ENCODE data around the gene MCU.
"Not testable (repeated sequence)": the region's sequence is repeated elsewhere in the genome, so short reads cannot be mapped to it uniquely, and the experiment has no call there.

The MCU gene

DNA sequence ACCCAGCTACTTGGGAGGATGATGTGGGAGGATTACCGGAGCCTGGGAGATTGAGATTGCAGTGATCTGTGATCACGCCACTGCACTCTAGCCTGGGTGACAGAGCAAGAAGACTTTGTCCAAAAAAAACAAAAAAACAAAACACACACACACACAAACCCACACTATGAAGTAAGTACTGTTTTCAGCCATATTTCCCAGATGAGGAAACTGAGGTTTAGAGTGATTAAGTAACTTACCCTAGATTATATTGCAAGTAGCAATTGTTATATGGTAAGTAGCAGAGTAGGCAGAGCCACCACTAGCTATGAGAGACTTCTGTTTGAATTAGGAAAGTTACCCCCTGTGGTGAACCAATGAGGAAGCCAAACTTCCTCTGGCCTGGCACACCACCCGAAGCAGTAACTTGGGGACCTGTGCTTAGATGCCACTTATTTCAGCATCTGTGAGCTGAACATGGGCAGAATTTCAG is 61.9 kb downstream of the MCU start:
- H3K36me3 Mint-ChIP-seq (ENCODE audit: low read depth), result no peaks in the 10 kb centered on the region
- H3K27ac Mint-ChIP-seq, result no peak overlapping the region
- H3K4me1 Mint-ChIP-seq, result peaks cover 10% of the 10 kb centered on the region
- no peaks in the 10 kb centered on the region for H3K9me3 Mint-ChIP-seq
- DNase-seq, result no peak
- H3K4me3 Mint-ChIP-seq, result no peak overlapping the region
- no peak for ATAC-seq
- no peaks in the 10 kb centered on the region for H3K27me3 Mint-ChIP-seq

DNA sequence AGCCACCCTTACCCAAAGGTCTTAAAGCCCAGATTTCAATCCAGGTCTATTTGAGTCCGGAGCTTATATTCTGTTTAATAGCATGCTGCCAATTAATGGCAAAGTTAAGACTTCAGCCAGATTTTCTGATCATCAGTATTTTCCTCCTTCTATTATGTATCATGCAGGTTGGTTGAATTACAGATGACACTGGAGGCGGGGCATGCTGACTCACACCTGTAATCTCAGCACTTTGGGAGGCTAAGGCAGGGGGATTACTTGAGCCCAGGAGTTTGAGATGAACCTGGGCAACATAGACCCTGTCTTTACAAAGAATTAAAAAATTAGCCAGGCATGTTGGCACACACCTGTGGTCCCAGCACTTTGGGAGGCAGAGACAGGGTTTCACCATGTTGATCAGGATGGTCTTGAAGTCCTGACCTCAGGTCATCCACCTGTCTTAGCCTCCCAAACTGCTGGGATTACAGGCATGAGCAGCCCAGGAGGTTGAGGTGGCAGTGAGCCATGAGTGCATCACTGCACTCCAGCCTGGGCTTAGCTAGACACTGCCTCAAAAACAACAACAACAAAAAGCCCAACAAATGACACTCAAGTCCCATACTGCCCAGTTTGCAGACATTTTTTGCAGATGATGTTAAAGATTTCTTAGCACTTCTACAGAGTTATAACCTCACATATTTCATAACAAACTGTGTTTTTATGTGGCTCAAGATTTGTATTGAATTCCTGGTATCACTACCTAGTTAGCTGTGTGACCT is 62.5 kb downstream of the MCU start:
- no peak overlapping the region for H3K27ac Mint-ChIP-seq
- no peak overlapping the region for H3K4me3 Mint-ChIP-seq
- DNase-seq, result no peak

DNA sequence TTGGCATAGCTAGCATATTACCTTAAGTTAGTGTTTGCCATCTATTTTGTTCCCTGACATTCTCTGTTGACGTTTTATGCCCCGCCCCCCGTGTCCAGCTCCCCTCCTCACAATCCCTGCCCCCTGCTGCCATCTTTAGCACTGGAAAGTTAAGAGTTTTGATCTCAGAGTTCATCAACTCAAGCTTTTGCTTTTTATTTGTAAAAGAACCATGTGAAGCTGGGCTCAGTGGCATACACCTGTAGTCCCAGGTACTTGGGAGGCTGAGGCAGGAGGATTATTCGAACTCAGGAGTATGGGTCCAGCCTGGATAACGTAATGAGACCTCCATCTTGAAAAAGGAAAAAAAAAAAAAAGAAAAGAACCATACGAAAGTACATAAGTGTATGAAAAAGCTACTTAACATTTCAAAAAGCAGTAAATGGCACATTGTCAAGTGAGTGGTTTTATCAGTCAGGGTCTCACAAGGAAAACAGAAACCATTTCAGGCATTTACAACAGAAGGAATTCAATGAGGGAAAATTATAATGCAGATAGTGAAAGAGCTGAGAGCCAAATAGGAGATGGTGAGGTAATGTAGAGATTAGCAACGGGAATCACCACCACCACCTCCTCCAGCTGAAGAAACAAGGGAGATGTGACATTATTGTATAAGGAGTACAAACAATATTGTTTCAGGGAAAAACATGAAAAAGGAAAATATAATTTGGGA is 64.9 kb downstream of the MCU start:
- no peaks in the 10 kb centered on the region for H3K27me3 Mint-ChIP-seq
- DNase-seq (no peak), ATAC-seq (no peak)
- no peak overlapping the region for H3K4me3 Mint-ChIP-seq
- H3K27ac Mint-ChIP-seq, result no peak overlapping the region
- no peaks in the 10 kb centered on the region for H3K9me3 Mint-ChIP-seq
- H3K36me3 Mint-ChIP-seq (ENCODE audit: low read depth), result no peaks in the 10 kb centered on the region
- peaks cover 10% of the 10 kb centered on the region for H3K4me1 Mint-ChIP-seq

More for the DNA sequence above, 62.5 kb downstream of the MCU start:
- H3K36me3 Mint-ChIP-seq (ENCODE audit: low read depth), result no peaks in the 10 kb centered on the region
- H3K9me3 Mint-ChIP-seq, result no peaks in the 10 kb centered on the region
- H3K27me3 Mint-ChIP-seq, result no peaks in the 10 kb centered on the region
- no peak for ATAC-seq
- peaks cover 10% of the 10 kb centered on the region for H3K4me1 Mint-ChIP-seq

DNA sequence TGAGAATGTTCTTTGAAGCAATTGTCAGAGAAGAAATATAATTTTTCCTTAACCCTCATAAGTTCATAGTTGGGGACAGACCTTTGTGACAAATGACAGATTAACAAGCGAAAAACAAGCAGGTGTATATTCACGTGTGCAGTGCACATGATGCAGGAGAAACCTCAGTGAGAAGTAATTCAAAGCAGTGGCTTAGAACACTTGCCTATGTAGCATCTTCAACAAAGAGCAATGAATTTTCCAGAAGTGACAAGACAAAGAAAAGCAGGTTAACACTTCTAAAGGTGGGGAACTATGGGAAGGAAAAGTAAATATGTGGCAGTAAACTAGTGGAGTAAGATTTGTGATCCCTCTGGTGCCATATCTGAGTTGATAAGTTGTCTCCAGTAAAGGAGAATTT is 65.8 kb downstream of the MCU start:
- no peak for DNase-seq
- Mint-ChIP-seq H3K9me3 (no peaks in the 10 kb centered on the region), H3K27ac (no peak overlapping the region), H3K4me1 (peaks cover 10% of the 10 kb centered on the region), H3K36me3 (ENCODE audit: low read depth) (peaks cover 1% of the 10 kb centered on the region), H3K4me3 (no peak overlapping the region), H3K27me3 (no peaks in the 10 kb centered on the region)
- no peak for ATAC-seq

DNA sequence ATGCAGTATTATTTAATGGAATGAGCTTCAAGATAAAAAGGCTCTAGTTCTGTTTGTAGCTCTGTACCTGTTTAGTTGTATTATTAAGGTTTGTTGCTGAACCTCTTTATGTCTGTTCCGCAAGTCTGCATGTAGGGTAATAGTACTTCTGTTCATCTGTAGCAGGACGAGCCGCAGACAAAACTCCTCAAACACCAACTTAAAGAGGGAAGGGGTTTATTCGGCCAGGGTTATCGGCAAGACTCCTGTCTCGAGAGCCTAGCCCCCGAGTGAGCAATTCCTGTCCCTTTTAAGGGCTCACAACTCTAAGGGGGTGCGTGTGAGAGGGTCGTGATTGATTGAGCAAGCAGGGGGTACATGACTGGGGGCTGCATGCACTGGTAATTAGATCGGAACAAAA is 67.0 kb downstream of the MCU start:
- H3K36me3 Mint-ChIP-seq (ENCODE audit: low read depth); DNase-seq: not testable (repeated sequence)

DNA sequence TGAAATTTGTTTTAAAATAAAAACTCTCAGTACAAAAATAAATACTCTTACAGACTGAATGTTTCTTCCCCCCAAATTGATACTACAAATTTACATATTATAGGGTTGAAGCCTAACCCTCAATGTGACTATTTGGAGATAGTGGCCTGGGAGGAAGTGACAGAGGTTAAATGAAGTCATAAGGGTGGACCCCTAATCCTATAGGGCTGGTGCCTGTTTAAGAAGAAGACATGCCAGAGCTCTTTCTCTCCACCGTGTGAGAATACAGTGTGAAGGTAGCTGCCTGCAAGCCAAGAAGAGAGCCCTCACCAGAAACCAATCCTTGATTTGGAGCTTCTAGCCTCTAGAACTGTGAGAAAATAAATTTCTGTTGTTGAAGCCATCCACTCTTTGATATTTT is 67.6 kb downstream of the MCU start:
- Mint-ChIP-seq H3K27ac (no peak overlapping the region), H3K4me1 (no peaks in the 10 kb centered on the region), H3K4me3 (no peak overlapping the region), H3K9me3 (no peaks in the 10 kb centered on the region), H3K27me3 (no peaks in the 10 kb centered on the region), H3K36me3 (ENCODE audit: low read depth) (peaks cover 7% of the 10 kb centered on the region)
- no peak for ATAC-seq
- DNase-seq, result no peak

More for the DNA sequence above, 67.0 kb downstream of the MCU start:
- H3K27ac Mint-ChIP-seq, H3K4me3 Mint-ChIP-seq, H3K27me3 Mint-ChIP-seq, H3K4me1 Mint-ChIP-seq, ATAC-seq, H3K9me3 Mint-ChIP-seq: not testable (repeated sequence)

DNA sequence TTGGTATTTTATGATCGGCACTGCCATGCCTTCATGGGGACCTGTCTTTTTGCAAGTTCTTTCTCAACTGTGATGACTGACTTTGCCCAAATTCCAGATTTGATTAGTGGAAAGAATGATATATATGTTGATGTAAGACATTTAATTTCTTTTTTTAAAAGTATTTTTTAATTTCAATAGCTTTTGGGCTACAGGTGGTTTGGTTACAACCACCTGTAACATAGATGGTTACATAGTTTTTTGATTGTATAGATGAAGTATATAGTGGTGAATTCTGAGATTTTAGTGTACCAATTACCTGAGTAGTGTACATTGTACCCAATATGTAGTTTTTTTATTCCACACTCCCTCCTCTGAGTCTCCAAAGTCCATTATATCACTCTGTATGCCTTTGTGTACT is 69.6 kb downstream of the MCU start:
- no peak for ATAC-seq
- no peaks in the 10 kb centered on the region for H3K27me3 Mint-ChIP-seq
- H3K36me3 Mint-ChIP-seq (ENCODE audit: low read depth), result peaks cover 15% of the 10 kb centered on the region
- H3K9me3 Mint-ChIP-seq, result peaks cover 2% of the 10 kb centered on the region
- no peaks in the 10 kb centered on the region for H3K4me1 Mint-ChIP-seq
- no peak for DNase-seq
- H3K27ac Mint-ChIP-seq, result no peak overlapping the region
- no peak overlapping the region for H3K4me3 Mint-ChIP-seq

DNA sequence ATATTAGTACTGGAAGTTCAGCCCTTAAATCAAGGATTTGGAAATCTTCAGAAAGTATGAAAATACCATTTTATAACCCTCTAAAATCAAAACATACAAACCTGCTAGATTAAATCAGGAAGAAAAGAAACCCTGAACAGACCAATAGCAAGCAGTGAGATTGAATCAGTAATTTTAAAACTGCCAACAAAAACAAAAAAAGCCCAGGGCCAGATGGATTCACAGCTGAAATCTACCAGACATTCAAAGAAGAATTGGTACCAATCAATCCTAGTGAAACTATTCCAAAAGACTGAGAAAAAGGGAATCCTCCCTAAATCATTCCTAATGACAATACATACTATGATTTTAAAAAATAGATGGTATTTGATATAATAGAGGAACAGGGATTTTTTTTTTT is 70.1 kb downstream of the MCU start:
- peaks cover 4% of the 10 kb centered on the region for H3K9me3 Mint-ChIP-seq
- ATAC-seq (no peak), DNase-seq (no peak)
- H3K4me1 Mint-ChIP-seq, result no peaks in the 10 kb centered on the region
- H3K4me3 Mint-ChIP-seq, result no peak overlapping the region
- H3K36me3 Mint-ChIP-seq (ENCODE audit: low read depth), result peaks cover 18% of the 10 kb centered on the region
- H3K27me3 Mint-ChIP-seq, result no peaks in the 10 kb centered on the region
- H3K27ac Mint-ChIP-seq, result no peak overlapping the region

DNA sequence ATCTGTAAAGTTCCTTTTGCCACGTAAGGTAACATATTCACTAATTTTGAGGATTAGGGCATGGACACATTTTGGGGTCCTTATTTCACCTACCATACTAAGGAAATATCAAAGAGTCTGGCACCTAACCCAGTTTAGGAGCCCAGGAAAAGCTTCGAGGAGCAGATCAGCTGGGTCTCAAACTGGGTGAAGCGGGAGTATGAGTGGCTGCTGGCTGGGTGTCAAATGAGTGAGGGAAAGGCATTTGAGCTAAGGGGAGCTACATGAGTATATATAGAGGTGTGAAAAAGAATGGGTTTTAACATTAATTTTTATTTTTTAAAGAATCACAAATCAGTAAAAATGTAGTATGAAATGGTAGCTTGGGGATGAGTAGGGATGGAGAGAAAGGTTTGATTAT is 71.3 kb downstream of the MCU start:
- no peak for ATAC-seq
- no peak for DNase-seq
- Mint-ChIP-seq H3K4me1 (no peaks in the 10 kb centered on the region), H3K27ac (no peak overlapping the region), H3K36me3 (ENCODE audit: low read depth) (peaks cover 25% of the 10 kb centered on the region), H3K27me3 (no peaks in the 10 kb centered on the region), H3K9me3 (peaks cover 13% of the 10 kb centered on the region), H3K4me3 (no peak overlapping the region)

DNA sequence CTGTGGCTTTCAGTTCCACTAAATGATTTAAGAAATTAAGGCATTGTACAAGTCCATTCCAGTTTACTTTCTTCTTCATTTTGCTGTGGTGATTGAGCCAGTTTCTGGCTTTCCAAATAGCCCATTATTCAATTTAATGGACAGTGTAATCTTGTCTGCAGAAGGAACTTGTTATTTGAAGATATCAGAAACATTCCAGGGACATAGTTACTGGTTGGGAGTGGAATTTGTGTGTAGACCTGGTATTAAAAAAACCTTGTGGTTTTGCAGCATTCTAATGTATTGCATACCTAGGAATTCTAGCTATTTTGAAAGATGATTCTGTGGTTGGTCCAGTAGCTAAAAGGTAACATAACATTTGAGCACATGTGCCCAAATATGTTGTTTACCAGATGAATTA is 72.2 kb downstream of the MCU start:
- no peak overlapping the region for H3K4me3 Mint-ChIP-seq
- peaks cover 27% of the 10 kb centered on the region for H3K36me3 Mint-ChIP-seq (ENCODE audit: low read depth)
- H3K9me3 Mint-ChIP-seq, result peaks cover 17% of the 10 kb centered on the region
- no peak overlapping the region for H3K27ac Mint-ChIP-seq
- ATAC-seq (no peak), DNase-seq (no peak)
- no peaks in the 10 kb centered on the region for H3K4me1 Mint-ChIP-seq
- H3K27me3 Mint-ChIP-seq, result no peaks in the 10 kb centered on the region

DNA sequence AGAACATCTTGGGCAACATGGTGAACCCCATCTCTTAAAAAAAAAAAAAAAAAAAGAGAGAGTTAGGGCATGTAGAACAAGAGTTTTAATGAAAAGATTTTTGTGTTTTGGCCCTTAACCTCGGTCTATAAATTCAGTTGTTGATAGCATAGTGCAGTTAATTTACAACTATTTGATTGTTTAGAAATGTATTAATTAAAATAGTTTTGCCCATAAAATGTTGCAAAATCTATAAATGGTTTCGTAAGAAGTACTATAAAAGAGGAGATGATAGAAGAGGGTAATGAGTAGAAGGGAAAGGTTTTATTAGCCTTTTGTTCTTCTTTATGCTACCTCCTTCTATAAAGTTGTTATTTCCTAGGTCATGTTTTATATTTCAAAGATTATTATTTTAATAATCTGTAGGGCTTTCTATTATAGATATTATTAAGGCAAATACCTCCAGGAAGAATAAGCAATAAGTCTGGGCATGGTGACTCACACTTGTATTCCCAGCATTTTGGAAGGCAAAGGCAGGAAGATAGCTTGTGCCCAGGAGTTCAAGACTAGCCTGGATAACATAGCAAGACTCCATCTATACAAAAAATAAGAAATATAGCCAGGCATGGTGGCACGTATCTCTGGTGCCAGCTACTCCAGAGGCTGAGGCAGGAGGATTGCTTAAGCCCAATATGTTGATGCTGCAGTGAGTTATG is 73.3 kb downstream of the MCU start:
- H3K9me3 Mint-ChIP-seq, result peaks cover 26% of the 10 kb centered on the region
- ATAC-seq, result no peak
- H3K4me3 Mint-ChIP-seq, result no peak overlapping the region
- peaks cover 36% of the 10 kb centered on the region for H3K36me3 Mint-ChIP-seq (ENCODE audit: low read depth)
- no peak overlapping the region for H3K27ac Mint-ChIP-seq
- H3K27me3 Mint-ChIP-seq, result no peaks in the 10 kb centered on the region
- no peak for DNase-seq
- no peaks in the 10 kb centered on the region for H3K4me1 Mint-ChIP-seq

DNA sequence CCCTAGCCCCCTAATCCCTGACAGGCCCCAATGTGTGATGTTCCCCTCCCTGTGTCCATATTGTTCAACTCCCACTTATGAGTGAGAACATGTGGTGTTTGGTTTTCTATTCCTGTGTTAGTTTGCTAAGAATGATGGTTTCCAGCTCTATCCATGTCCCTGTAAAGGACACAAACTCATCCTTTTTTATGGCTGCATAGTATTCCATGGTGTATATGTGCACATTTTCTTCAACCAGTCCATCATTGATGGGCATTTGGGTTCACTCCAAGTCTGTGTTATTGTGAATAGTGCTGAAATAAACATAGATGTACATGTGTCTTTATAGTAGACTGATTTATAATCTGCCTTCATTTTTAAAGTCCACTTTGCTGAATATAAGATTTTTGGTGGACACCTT is 79.3 kb downstream of the MCU start:
- not testable (repeated sequence) for ATAC-seq, H3K4me1 Mint-ChIP-seq, H3K27me3 Mint-ChIP-seq, H3K4me3 Mint-ChIP-seq, DNase-seq, H3K27ac Mint-ChIP-seq
- H3K9me3 Mint-ChIP-seq, result peaks cover 67% of the 10 kb centered on the region
- H3K36me3 Mint-ChIP-seq (ENCODE audit: low read depth), result peaks cover 46% of the 10 kb centered on the region

DNA sequence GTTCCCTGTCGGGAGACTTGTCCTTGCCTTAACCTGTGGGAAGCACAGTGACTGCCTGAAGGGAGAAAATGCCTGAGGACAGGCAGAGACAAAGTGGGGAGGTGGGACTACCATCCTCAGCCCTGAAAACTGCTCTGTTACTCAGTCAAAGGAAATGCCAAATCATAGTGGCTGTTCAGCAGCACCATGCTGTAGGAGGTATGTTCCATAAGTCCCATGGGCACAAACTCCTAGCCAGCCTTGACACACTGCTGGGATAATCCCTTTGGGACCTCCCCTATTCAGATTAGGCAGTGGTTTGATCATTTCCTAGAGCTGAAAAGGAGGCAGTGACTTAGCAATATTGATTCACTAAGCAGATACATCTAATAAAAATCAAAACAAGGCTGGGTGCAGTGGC is 80.1 kb downstream of the MCU start:
- DNase-seq (no peak), ATAC-seq (no peak)
- Mint-ChIP-seq H3K4me1 (peaks cover 7% of the 10 kb centered on the region), H3K9me3 (peaks cover 63% of the 10 kb centered on the region), H3K4me3 (no peak overlapping the region), H3K36me3 (ENCODE audit: low read depth) (peaks cover 39% of the 10 kb centered on the region), H3K27me3 (no peaks in the 10 kb centered on the region), H3K27ac (no peak overlapping the region)

DNA sequence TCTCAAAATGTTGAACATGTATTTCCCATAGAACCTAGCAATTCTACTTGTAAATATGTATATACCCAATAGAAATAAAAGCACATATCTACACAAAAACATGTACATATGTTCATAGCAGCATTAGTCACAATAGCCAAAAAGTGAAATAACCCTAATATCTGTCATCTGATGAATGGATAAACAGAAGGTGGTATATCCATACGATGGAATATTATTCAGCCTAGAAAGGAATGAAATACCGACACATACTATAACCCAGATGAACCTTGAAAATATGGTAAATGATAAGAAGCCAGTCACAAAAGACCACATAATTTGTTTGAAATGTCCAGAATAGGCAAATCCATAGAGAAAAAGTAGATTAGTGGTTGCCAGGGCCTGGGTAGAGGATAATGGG is 87.9 kb downstream of the MCU start:
- Mint-ChIP-seq H3K4me3 (no peak overlapping the region), H3K36me3 (ENCODE audit: low read depth) (no peaks in the 10 kb centered on the region), H3K27me3 (no peaks in the 10 kb centered on the region), H3K4me1 (no peaks in the 10 kb centered on the region), H3K27ac (no peak overlapping the region), H3K9me3 (peaks cover 8% of the 10 kb centered on the region)
- ATAC-seq, result no peak
- DNase-seq, result no peak

Data from activated naive CD8-positive, alpha-beta T cell treated with anti-CD3 and anti-CD28 coated beads, Interleukin-2, amount 50 U/mL, for 24 hours (primary cell).